ENCODE data around the gene MAMDC2. TPM values are rescaled to one million over a fixed set of nuclear protein-coding genes. Genes with fewer than 3 reads are reported as not detected.

MAMDC2 gene
- total RNA-seq, 1 experiment from 2014 or later, result 4.6 TPM

DNA sequence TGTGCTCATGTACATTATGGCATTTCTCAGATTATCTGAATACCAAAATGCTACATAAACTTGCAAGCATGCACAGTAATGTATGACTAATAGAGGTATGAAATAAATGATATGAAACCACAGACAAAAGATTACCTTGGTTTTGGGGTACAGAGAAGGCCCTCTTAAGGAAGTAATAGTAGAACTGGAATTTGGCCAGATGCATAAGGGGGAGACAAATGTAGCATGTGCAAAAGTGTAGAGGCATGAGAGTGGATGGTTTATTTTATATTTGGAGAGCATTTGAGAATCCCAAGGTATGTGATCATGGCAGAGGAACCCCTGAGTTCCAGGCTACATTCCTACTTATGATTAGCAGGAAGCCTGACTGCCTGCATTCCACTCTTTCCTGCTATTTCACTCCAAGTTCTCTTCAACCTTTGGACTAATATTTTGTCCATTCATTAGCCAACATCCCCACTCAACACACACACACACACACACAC lies 74.2 kb downstream of the MAMDC2 start:
- H3T11ph ChIP-seq (ENCODE audit: low read length), result no peak overlapping the region
- H3K9ac ChIP-seq (ENCODE audit: extremely low read depth, insufficient read length, low read length), result no peak overlapping the region
- no peak overlapping the region for H3K4ac ChIP-seq (ENCODE audit: low read depth, low read length)
- H4K91ac ChIP-seq (ENCODE audit: insufficient read length, low read depth, low read length), result no peak overlapping the region
- H3K14ac ChIP-seq (ENCODE audit: insufficient read depth, low read length), result no peak overlapping the region
- TF ChIP-seq, protein P1, sequence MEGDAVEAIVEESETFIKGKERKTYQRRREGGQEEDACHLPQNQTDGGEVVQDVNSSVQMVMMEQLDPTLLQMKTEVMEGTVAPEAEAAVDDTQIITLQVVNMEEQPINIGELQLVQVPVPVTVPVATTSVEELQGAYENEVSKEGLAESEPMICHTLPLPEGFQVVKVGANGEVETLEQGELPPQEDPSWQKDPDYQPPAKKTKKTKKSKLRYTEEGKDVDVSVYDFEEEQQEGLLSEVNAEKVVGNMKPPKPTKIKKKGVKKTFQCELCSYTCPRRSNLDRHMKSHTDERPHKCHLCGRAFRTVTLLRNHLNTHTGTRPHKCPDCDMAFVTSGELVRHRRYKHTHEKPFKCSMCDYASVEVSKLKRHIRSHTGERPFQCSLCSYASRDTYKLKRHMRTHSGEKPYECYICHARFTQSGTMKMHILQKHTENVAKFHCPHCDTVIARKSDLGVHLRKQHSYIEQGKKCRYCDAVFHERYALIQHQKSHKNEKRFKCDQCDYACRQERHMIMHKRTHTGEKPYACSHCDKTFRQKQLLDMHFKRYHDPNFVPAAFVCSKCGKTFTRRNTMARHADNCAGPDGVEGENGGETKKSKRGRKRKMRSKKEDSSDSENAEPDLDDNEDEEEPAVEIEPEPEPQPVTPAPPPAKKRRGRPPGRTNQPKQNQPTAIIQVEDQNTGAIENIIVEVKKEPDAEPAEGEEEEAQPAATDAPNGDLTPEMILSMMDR (conservative IDR thresholded peaks at IDR 0.05), result no peak
- Mint-ChIP-seq H3K4me3 (no peak overlapping the region), H3K4me1 (peaks cover 45 to 49% of the 10 kb centered on the region in 2 experiments), H3K27ac (no peak overlapping the region), H3K27me3 (ENCODE audit: low read depth) (no peaks in the 10 kb centered on the region), H3K36me3 (ENCODE audit: insufficient read depth in 1 of 3, low read depth in 3 of 3) (peaks cover 5 to 10% (median 7%) of the 10 kb centered on the region in 3 experiments; a peak in 5 of 7 replicates), H3K9me3 (no peaks in the 10 kb centered on the region)
- H2BK15ac ChIP-seq (ENCODE audit: low read depth, low read length), result no peak overlapping the region
- no peak overlapping the region for H2BK120ac ChIP-seq (ENCODE audit: low read depth, low read length, poor library complexity, severe bottlenecking)
- H3K4me2 ChIP-seq (ENCODE audit: insufficient read depth, insufficient read length, low read length), result no peak overlapping the region
- no peak for DNase-seq
- H2BK12ac ChIP-seq (ENCODE audit: insufficient read length, low read depth, low read length), result no peak overlapping the region
- H4K5ac ChIP-seq (ENCODE audit: insufficient read length, low read depth, low read length), result no peak overlapping the region
- H3K9me3 ChIP-seq (ENCODE audit: control insufficient read depth, low read depth, low read length), result no peaks in the 10 kb centered on the region
- H3K23ac ChIP-seq (ENCODE audit: insufficient read length, low read depth, low read length), result no peak overlapping the region
- H3K27ac ChIP-seq (ENCODE audit: insufficient read length, low read depth, low read length), result no peak overlapping the region
- no peak overlapping the region for H2AFZ ChIP-seq (ENCODE audit: low read length)
- H2BK5ac ChIP-seq (ENCODE audit: insufficient read length, low read length), result no peak overlapping the region
- H3K18ac ChIP-seq (ENCODE audit: insufficient read length, low read depth, low read length), result no peak overlapping the region
- peaks cover 12% of the 10 kb centered on the region for H3K4me1 ChIP-seq (ENCODE audit: insufficient read depth, low read length)
- H3K23me2 ChIP-seq (ENCODE audit: insufficient read length, low read depth, low read length, poor library complexity, severe bottlenecking), result no peaks in the 10 kb centered on the region
- no peak overlapping the region for H2BK20ac ChIP-seq (ENCODE audit: low read depth, low read length, poor library complexity, severe bottlenecking)
- no peaks in the 10 kb centered on the region for H3K79me2 ChIP-seq (ENCODE audit: insufficient read depth, low read length)
- no peak overlapping the region for H2AK5ac ChIP-seq (ENCODE audit: insufficient read length, low read length)
- H3K79me1 ChIP-seq (ENCODE audit: insufficient read depth, low read depth, low read length, poor library complexity, severe bottlenecking), result no peaks in the 10 kb centered on the region
- H3K56ac ChIP-seq (ENCODE audit: insufficient read length, low read depth, low read length), result no peak overlapping the region
- no peak overlapping the region for H4K8ac ChIP-seq (replicated peaks; ENCODE audit: insufficient read length, low read depth, low read length)
- H4K20me1 ChIP-seq (ENCODE audit: control insufficient read depth, insufficient read depth, insufficient read length), result no peaks in the 10 kb centered on the region
- H3K27me3 ChIP-seq (ENCODE audit: insufficient read depth, low read length), result no peaks in the 10 kb centered on the region
